OCI-LY1 (cell line): ENCODE results near the gene WNT6.

ENCODE experiments used
- EZH2 ChIP-seq: fragments of 200-600 bp; sonication (generic), shearing (Covaris generic); IDR thresholded peaks from 2 replicates; pipeline ENCODE4 v1.8.0; 2017; ENCODE audit warnings: borderline replicate concordance, mixed run types, mild to moderate bottlenecking, antibody characterized with exemption, low read length, moderate library complexity, mixed read lengths
- TF ChIP-seq, protein P1 (sequence below): fragments of 200-600 bp; sonication (generic), shearing (Covaris generic); IDR thresholded peaks from 2 replicates; pipeline ENCODE4 v1.5.1; 2017; ENCODE audit warnings: mild to moderate bottlenecking, antibody characterized with exemption, low read length, moderate library complexity, mixed read lengths

DNA sequence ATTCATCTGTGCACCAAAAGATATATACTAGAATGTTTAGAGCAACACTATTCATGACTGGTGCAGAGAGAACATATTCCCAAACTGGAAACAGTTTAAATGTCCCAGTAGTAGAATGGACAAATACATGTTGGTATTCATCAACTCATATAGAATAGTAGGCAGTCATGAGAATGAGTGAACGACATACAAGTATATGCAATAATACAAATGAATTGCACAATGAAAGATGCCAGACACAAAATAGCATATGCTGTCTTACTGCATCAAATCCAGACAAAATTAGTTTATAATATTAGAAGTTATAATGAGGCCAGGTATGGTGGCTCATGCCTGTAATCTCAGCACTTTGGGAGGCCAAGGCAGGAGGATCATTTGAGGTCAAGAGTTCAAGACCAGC, 19.7 kb upstream of the WNT6 start:
- TF ChIP-seq, protein P1, sequence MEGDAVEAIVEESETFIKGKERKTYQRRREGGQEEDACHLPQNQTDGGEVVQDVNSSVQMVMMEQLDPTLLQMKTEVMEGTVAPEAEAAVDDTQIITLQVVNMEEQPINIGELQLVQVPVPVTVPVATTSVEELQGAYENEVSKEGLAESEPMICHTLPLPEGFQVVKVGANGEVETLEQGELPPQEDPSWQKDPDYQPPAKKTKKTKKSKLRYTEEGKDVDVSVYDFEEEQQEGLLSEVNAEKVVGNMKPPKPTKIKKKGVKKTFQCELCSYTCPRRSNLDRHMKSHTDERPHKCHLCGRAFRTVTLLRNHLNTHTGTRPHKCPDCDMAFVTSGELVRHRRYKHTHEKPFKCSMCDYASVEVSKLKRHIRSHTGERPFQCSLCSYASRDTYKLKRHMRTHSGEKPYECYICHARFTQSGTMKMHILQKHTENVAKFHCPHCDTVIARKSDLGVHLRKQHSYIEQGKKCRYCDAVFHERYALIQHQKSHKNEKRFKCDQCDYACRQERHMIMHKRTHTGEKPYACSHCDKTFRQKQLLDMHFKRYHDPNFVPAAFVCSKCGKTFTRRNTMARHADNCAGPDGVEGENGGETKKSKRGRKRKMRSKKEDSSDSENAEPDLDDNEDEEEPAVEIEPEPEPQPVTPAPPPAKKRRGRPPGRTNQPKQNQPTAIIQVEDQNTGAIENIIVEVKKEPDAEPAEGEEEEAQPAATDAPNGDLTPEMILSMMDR: no peak
- no peak for TF ChIP-seq EZH2
